Neural progenitor cell (in vitro differentiated cells): Measurements from ENCODE around the gene ACER1.

Experiments used
- EZH2 ChIP-seq: fragments of 200-600 bp; sonication (generic); IDR thresholded peaks from 2 replicates; pipeline ENCODE4 v1.6.1; 2017; ENCODE audit warnings: antibody characterized with exemption, mild to moderate bottlenecking, moderate library complexity
- TF ChIP-seq, protein P1 (sequence below): fragments of 200-600 bp; sonication (generic); IDR thresholded peaks from 2 replicates; pipeline ENCODE4 v1.5.1; 2017; ENCODE audit warnings: antibody characterized with exemption, mild to moderate bottlenecking

- TF ChIP-seq, protein P1, sequence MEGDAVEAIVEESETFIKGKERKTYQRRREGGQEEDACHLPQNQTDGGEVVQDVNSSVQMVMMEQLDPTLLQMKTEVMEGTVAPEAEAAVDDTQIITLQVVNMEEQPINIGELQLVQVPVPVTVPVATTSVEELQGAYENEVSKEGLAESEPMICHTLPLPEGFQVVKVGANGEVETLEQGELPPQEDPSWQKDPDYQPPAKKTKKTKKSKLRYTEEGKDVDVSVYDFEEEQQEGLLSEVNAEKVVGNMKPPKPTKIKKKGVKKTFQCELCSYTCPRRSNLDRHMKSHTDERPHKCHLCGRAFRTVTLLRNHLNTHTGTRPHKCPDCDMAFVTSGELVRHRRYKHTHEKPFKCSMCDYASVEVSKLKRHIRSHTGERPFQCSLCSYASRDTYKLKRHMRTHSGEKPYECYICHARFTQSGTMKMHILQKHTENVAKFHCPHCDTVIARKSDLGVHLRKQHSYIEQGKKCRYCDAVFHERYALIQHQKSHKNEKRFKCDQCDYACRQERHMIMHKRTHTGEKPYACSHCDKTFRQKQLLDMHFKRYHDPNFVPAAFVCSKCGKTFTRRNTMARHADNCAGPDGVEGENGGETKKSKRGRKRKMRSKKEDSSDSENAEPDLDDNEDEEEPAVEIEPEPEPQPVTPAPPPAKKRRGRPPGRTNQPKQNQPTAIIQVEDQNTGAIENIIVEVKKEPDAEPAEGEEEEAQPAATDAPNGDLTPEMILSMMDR = no peak
- TF ChIP-seq EZH2 = no peak
Observed at GRCh38 chr19:6333439-6333838, at the start of gene ACER1.
